OCI-LY7 (cell line): ENCODE measurements around the gene LOXHD1. TPM values are rescaled to one million over a fixed set of nuclear protein-coding genes. Genes with fewer than 3 reads are reported as not detected.

Experiments
- BruUV-seq: library from RNA; stranded (reverse); fragments of 400-500 nt; replicated peaks from 2 replicates; lab custom pipeline; 2021; lab: Mats Ljungman, UMichigan
- CTCF ChIA-PET: fragments of 300-600 bp; sonication (Branson Sonifier 250); formaldehyde crosslinking; loops from one replicate; lab custom pipeline; 2022; ENCODE audit warnings: antibody characterized with exemption; ENCODE audit not compliant: unreplicated experiment; lab: Charles Lee
- POLR2A ChIA-PET: fragments of 300-600 bp; sonication (Branson Sonifier 250); formaldehyde crosslinking; loops from one replicate; lab custom pipeline; 2022; ENCODE audit warnings: antibody characterized with exemption; lab: Charles Lee
- DNase-seq: peaks from one replicate; pipeline ENCODE4 v3.0.0-alpha.2; 2015; ENCODE audit warnings: low spot score
- H2AFZ ChIP-seq: fragments of 200-600 bp; sonication (generic), shearing (Covaris generic); 2 replicates; pipeline ENCODE4 v1.6.1; 2014; ENCODE audit warnings: mild to moderate bottlenecking, antibody characterized with exemption, low read length, moderate library complexity
- H3K27ac ChIP-seq: fragments of 200-600 bp; sonication (generic); 2 replicates; pipeline ENCODE4 v1.5.1; 2014; ENCODE audit warnings: mixed run types, low read depth, mild to moderate bottlenecking, moderate library complexity, low read length, inconsistent platforms; ENCODE audit not compliant: poor library complexity, severe bottlenecking
- H3K36me3 ChIP-seq: fragments of 200-600 bp; sonication (generic); 2 replicates; pipeline ENCODE4 v1.6.1; 2014; ENCODE audit warnings: mild to moderate bottlenecking, antibody characterized with exemption, low read length, moderate library complexity, mixed read lengths; ENCODE audit not compliant: insufficient read depth
- H3K4me1 ChIP-seq: fragments of 200-600 bp; sonication (generic); 2 replicates; pipeline ENCODE4 v1.5.1; 2014; ENCODE audit warnings: mild to moderate bottlenecking, low read length; ENCODE audit not compliant: insufficient read depth, poor library complexity, severe bottlenecking
- H3K4me2 ChIP-seq: fragments of 200-600 bp; sonication (generic); 2 replicates; pipeline ENCODE4 v1.6.1; 2014; ENCODE audit warnings: mild to moderate bottlenecking, low read length
- H3K4me3 ChIP-seq: fragments of 200-600 bp; sonication (generic); 2 replicates; pipeline ENCODE4 v1.5.1; 2014; ENCODE audit warnings: mild to moderate bottlenecking, low read depth, low read length; ENCODE audit not compliant: poor library complexity, severe bottlenecking
- H3K79me2 ChIP-seq: fragments of 200-600 bp; sonication (generic); 2 replicates; pipeline ENCODE4 v1.6.1; 2016; ENCODE audit warnings: low read depth, mild to moderate bottlenecking, low read length, moderate library complexity, mixed read lengths; ENCODE audit not compliant: insufficient read depth
- H3K9me2 ChIP-seq: fragments of 200-600 bp; sonication (generic); 2 replicates; pipeline ENCODE4 v1.6.1; 2016; ENCODE audit warnings: mild to moderate bottlenecking, low read length, mixed read lengths; ENCODE audit not compliant: insufficient read depth
- H3K9me3 ChIP-seq: fragments of 200-600 bp; sonication (generic); 2 replicates; pipeline ENCODE4 v1.6.1; 2014; ENCODE audit warnings: mild to moderate bottlenecking, mixed run types, low read length, mixed read lengths
- H4K20me1 ChIP-seq: fragments of 200-600 bp; sonication (generic); 2 replicates; pipeline ENCODE4 v1.6.1; 2014; ENCODE audit warnings: mild to moderate bottlenecking, antibody characterized with exemption, low read length, moderate library complexity, mixed read lengths; ENCODE audit not compliant: insufficient read depth
- CTCF ChIP-seq: fragments of 200-600 bp; sonication (generic); conservative IDR thresholded peaks from 2 replicates; pipeline ENCODE4 v1.5.1; 2014; ENCODE audit warnings: mild to moderate bottlenecking, antibody characterized with exemption, low read length, moderate library complexity, mixed read lengths
- EZH2phosphoT487 ChIP-seq: fragments of 200-600 bp; sonication (generic); IDR thresholded peaks from 2 replicates; pipeline ENCODE4 v1.6.1; 2018; ENCODE audit warnings: low read depth, borderline replicate concordance, mild to moderate bottlenecking, mixed run types, antibody characterized with exemption, low read length, moderate library complexity, mixed read lengths
- intact Hi-C: fragments of 100-400 bp; cut with micrococcal nuclease; formaldehyde crosslinking; loops from one replicate; pipeline ENCODE4 v1.10.0; 2022; ENCODE audit not compliant: unreplicated experiment
- total RNA-seq, 2 experiments: library from RNA; depleted of rRNA in 1 of 2; stranded (reverse); fragments of >200 nt in 1 of 2; shearing (Covaris generic) in 1 of 2; gene quantifications; 2 replicates each; pipeline ENCODE4 v1.2.3, GENCODE V29; 2014 to 2022

LOXHD1 gene
- total RNA-seq, 2 experiments from 2014 or later: not detected

DNA sequence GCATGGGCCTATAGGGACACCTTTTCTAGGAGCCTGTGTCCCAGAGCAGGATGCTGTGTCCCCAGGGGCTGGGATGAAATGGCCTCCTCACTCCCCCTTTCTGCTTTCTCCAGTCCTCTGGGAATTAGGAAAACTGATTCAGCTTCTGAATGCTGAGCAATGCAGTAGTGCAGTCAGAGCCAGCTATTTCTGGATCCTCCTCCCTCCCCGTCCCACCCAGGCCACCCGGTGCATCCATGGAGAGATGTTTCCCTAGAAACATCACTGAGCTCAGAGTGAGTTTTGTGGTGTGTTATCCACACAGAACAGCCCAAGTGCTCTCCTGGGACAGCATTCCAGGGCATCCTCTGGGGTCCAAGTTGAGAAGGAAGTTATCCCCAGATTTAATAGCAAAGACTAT is 125.5 kb downstream of the LOXHD1 start:
- Histone ChIP-seq H3K4me3 (no peak overlapping the region), H2AFZ (no peak overlapping the region), H3K9me3 (no peaks in the 10 kb centered on the region), H3K9me2 (no peaks in the 10 kb centered on the region), H4K20me1 (no peaks in the 10 kb centered on the region), H3K79me2 (no peaks in the 10 kb centered on the region), H3K36me3 (no peaks in the 10 kb centered on the region), H3K27ac (no peak overlapping the region), H3K4me2 (no peak overlapping the region), H3K4me1 (no peaks in the 10 kb centered on the region)
- POLR2A ChIA-PET: no interaction called here
- TF ChIP-seq EZH2phosphoT487: no peak
- intact Hi-C loops: no loop called here
- no peak for DNase-seq
- CTCF ChIA-PET: no interaction called here
- no TSS peak for BruUV-seq

DNA sequence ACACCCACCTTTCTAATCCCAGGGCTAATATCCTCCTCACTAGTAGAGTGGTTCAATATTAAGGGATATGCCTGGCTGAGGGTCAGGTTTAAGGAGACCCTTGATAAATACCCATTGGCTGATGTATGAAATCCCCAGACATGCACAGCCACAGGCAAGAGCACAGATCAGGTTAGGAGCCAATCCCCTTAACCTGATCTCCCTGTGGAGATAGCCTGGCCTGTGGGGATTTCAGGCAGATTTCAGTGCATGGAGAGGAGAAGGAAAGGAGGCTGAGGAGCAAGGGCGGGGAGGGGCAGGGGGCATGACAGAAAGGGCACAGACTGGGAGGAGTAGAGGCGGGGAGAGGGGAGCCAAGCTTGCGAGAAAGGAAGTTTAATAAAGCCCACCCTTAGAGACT is 129.0 kb downstream of the LOXHD1 start:
- no peaks in the 10 kb centered on the region for H3K36me3 ChIP-seq
- no peaks in the 10 kb centered on the region for H3K9me2 ChIP-seq
- H3K4me1 ChIP-seq: no peaks in the 10 kb centered on the region
- no peaks in the 10 kb centered on the region for H3K9me3 ChIP-seq
- TF ChIP-seq EZH2phosphoT487: no peak
- no peak for TF ChIP-seq CTCF
- no peaks in the 10 kb centered on the region for H4K20me1 ChIP-seq
- no peak overlapping the region for H3K4me2 ChIP-seq
- no peak overlapping the region for H3K27ac ChIP-seq
- no peaks in the 10 kb centered on the region for H3K79me2 ChIP-seq
- H3K4me3 ChIP-seq: no peak overlapping the region
- no TSS peak for BruUV-seq
- intact Hi-C loops: no loop called here
- H2AFZ ChIP-seq: no peak overlapping the region
- POLR2A ChIA-PET: no interaction called here
- DNase-seq: no peak
- CTCF ChIA-PET: no interaction called here

GRCh38 chr18:46519870-46520269 is 137.2 kb downstream of the LOXHD1 start:
- Histone ChIP-seq H3K27ac (no peak overlapping the region), H3K79me2 (no peaks in the 10 kb centered on the region), H3K4me1 (no peaks in the 10 kb centered on the region), H2AFZ (no peak overlapping the region), H3K36me3 (no peaks in the 10 kb centered on the region), H3K9me3 (no peaks in the 10 kb centered on the region), H4K20me1 (no peaks in the 10 kb centered on the region), H3K4me2 (no peak overlapping the region), H3K4me3 (no peak overlapping the region), H3K9me2 (no peaks in the 10 kb centered on the region)
- TF ChIP-seq EZH2phosphoT487: no peak
- TF ChIP-seq CTCF: no peak
- no TSS peak for BruUV-seq
- CTCF ChIA-PET: no interaction called here
- POLR2A ChIA-PET: no interaction called here
- DNase-seq: no peak
- intact Hi-C loops: no loop called here
